ENCODE results near the gene CRYBG1.

CRYBG1 gene

DNA sequence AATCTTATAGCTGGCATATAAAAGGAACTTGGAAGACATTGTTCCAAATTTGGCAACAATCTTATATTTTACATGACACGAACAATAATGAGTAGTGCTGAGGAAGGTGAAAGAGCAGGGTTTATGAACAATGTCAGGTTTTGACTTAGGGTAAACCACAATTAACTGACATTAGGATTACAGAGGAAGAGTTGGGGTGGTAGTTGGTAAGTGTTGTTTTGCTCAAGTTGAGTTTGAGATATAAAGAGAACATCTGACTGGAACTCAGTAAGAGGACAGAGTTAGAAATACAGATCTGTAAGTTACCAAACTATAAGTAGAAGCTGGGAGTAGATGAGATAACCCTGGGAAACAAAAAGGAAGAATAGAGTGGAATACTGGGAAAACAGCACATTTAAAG, 253.6 kb downstream of the CRYBG1 start:
- DNase-seq: no peak

DNA sequence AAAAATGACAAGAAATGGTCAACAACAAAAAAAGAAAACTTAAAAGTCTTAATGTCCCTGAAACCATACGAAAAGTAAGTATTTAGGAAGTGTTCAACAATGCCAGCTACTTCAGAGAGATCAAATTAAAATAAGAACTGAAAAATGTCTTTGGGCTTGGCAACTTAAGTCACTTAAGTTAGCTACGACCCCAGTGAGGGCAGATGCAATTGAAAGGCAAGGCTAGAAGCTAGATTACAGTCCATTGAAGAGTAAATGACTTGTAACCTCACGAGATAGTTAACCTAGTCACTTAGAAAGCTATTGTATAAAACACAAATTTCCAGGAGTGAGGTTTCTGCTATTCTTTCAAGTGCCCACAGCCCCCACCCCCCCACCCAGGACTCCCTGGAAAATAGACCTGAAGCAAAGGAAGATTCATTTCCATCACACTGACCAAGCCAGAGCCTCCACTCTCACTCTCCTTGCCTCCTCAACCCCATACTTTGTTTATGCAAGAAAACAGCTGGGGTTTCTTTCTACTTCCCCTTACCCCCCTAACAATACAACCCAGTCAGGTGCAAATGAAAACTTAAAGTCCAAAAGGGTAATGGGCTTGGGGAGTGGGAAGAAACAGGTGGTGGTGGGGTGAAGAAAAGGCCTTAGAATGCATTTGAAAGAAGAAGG, 254.2 kb downstream of the CRYBG1 start:
- DNase-seq: no peak

DNA sequence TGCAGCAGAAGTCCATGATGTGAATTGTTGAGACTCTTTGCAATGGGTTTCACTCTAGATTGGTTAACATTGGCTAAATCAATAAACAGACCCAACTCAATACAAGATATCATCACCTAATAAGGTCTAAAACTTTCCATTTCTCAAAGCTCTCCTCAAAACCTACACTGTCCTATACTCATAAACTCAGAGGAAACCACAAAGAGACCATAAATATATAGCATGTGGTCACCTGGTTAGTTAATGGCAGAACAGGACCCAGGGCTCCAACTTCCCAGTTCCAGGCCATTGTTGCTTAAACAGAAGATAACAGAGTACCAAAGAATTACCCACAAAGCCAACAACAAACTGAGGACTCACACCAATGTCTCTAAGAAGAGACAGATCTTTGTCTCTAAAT, 256.8 kb downstream of the CRYBG1 start:
- DNase-seq: no peak

DNA sequence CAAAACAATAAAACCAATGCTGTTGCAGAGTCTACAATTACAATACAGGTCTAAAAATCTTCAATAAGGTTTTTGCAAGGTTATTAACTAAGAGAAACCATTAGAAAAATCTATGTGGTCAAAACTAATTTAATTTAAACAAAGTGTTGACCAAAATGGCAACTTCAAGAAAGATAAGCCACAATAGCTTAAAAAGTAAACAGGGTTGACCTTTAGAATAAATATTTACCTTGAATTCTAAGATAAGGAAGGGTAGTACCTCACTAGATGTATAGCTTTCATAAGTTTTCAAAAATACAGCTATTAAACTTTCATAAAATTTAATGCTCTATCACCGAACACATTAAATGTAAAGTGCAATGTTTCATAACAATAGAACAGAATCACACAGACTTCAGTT, 257.3 kb downstream of the CRYBG1 start:
- no peak for DNase-seq

- no peak for DNase-seq
These were observed 257.8 kb downstream of the CRYBG1 start for GRCh38 chr6:106618324-106618723.

DNA sequence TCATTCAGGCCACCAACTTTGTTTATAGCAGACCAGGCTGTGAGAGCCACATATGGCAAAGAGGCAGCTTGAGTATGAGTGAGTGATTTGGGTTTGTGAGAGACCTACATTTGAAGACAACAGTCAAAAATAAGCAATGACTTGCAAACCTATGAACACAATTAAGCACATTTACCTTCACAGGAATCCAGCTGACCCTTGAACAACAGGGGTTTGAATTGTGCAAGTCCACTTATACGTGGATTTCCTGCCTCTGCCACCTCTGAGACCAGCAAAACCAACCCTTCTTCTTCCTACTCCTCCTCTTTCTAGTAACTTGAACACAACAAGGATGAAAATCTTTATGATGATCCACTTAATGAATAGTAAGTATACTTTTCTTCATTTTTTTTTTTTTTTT, 258.7 kb downstream of the CRYBG1 start:
- DNase-seq: no peak

- DNase-seq: no peak
These were observed 260.6 kb downstream of the CRYBG1 start for GRCh38 chr6:106620931-106621672.

Measured in NCI-H1436 (cell line).